PC-3 (cell line): Measurements from ENCODE around the gene RABGGTA. TPM values are rescaled to one million over a fixed set of nuclear protein-coding genes. Genes with fewer than 3 reads are reported as not detected.

ENCODE experiments used
- ATAC-seq: fragments of 200-7000 bp; cut with Tn5 transposase; 2 replicates; pipeline ENCODE4 v1.9.1; 2020; ENCODE audit warnings: mild to moderate bottlenecking, moderate library complexity
- BruUV-seq: library from RNA; stranded (reverse); fragments of 400-500 nt; replicated peaks from 2 replicates; lab custom pipeline; 2021; lab: Mats Ljungman, UMichigan
- CTCF ChIA-PET: fragments of 300-600 bp; sonication (Branson Sonifier 250); formaldehyde crosslinking; loops from one replicate; lab custom pipeline; 2022; ENCODE audit warnings: antibody characterized with exemption; lab: Charles Lee
- POLR2A ChIA-PET: fragments of 300-600 bp; sonication (Branson Sonifier 250); formaldehyde crosslinking; loops from one replicate; lab custom pipeline; 2022; ENCODE audit warnings: antibody characterized with exemption; ENCODE audit not compliant: unreplicated experiment; lab: Charles Lee
- DNase-seq: peaks from one replicate; pipeline ENCODE4 v3.0.0-alpha.2; 2015
- H2AFZ ChIP-seq: fragments of 300-600 bp; sonication (generic); 2 replicates; pipeline ENCODE4 v1.6.0; 2016; ENCODE audit warnings: antibody characterized with exemption, low read length
- H3F3A ChIP-seq: fragments of 300-600 bp; sonication (generic); one replicate; pipeline ENCODE4 v1.6.0; 2017; ENCODE audit warnings: antibody characterized with exemption, low read length, control low read depth, mild to moderate bottlenecking; ENCODE audit not compliant: unreplicated experiment
- H3K27ac ChIP-seq: fragments of 300-600 bp; sonication (generic); 2 replicates; pipeline ENCODE4 v1.5.1; 2016; ENCODE audit warnings: mild to moderate bottlenecking, low read length
- H3K27me3 ChIP-seq: fragments of 300-600 bp; sonication (generic); 2 replicates; pipeline ENCODE4 v1.6.1; 2016; ENCODE audit warnings: low read length, mixed read lengths
- H3K36me3 ChIP-seq: fragments of 300-600 bp; sonication (generic); 2 replicates; pipeline ENCODE4 v1.6.1; 2016; ENCODE audit warnings: low read depth, mixed run types, low read length, mixed read lengths
- H3K4me1 ChIP-seq: fragments of 300-600 bp; sonication (generic); 2 replicates; pipeline ENCODE4 v1.5.1; 2016; ENCODE audit warnings: low read length; ENCODE audit not compliant: insufficient read depth
- H3K4me2 ChIP-seq: fragments of 300-600 bp; sonication (generic); 2 replicates; pipeline ENCODE4 v1.6.0; 2016; ENCODE audit warnings: low read length
- H3K4me3 ChIP-seq: fragments of 300-600 bp; sonication (generic); 2 replicates; pipeline ENCODE4 v1.5.1; 2016; ENCODE audit warnings: mild to moderate bottlenecking, low read length, mixed read lengths
- H3K79me2 ChIP-seq: fragments of 300-600 bp; sonication (generic); 2 replicates; pipeline ENCODE4 v1.6.1; 2017; ENCODE audit warnings: low read length, mixed read lengths
- H3K9ac ChIP-seq: fragments of 300-600 bp; sonication (generic); 2 replicates; pipeline ENCODE4 v1.6.0; 2016; ENCODE audit warnings: mild to moderate bottlenecking, low read length
- H3K9me2 ChIP-seq: fragments of 300-600 bp; sonication (generic); replicated peaks from 2 replicates; pipeline ENCODE4 v1.6.1; 2016; ENCODE audit warnings: mixed run types, low read length, mixed read lengths
- H3K9me3 ChIP-seq: fragments of 300-600 bp; sonication (generic); 2 replicates; pipeline ENCODE4 v1.6.1; 2016; ENCODE audit warnings: low read length, mixed read lengths
- H4K20me1 ChIP-seq: fragments of 300-600 bp; sonication (generic); 2 replicates; pipeline ENCODE4 v1.6.1; 2016; ENCODE audit warnings: low read length, mixed read lengths
- CTCF ChIP-seq: fragments of 300-600 bp; sonication (generic); conservative IDR thresholded peaks from 2 replicates; pipeline ENCODE4 v1.5.1; 2017; ENCODE audit warnings: antibody characterized with exemption, low read depth, mild to moderate bottlenecking, low read length
- EZH2 ChIP-seq: fragments of 300-600 bp; sonication (generic); IDR thresholded peaks from one replicate; pipeline ENCODE4 v1.6.1; 2017; ENCODE audit warnings: antibody characterized with exemption, mild to moderate bottlenecking, low read length; ENCODE audit not compliant: unreplicated experiment
- EZH2phosphoT487 ChIP-seq: fragments of 300-600 bp; sonication (generic); IDR thresholded peaks from 2 replicates; pipeline ENCODE4 v1.6.1; 2018; ENCODE audit warnings: mild to moderate bottlenecking, antibody characterized with exemption, low read length, borderline replicate concordance
- intact Hi-C: fragments of 100-400 bp; cut with micrococcal nuclease; formaldehyde crosslinking; loops from 2 replicates; pipeline ENCODE4 v1.9.0; 2023
- total RNA-seq: library from RNA; depleted of rRNA; stranded (reverse); fragments of >200 nt; gene quantifications from 2 replicates; pipeline ENCODE4 v1.2.3, GENCODE V29; 2014

RABGGTA gene
- total RNA-seq, 1 experiment from 2014 or later, result 39.2 TPM

DNA sequence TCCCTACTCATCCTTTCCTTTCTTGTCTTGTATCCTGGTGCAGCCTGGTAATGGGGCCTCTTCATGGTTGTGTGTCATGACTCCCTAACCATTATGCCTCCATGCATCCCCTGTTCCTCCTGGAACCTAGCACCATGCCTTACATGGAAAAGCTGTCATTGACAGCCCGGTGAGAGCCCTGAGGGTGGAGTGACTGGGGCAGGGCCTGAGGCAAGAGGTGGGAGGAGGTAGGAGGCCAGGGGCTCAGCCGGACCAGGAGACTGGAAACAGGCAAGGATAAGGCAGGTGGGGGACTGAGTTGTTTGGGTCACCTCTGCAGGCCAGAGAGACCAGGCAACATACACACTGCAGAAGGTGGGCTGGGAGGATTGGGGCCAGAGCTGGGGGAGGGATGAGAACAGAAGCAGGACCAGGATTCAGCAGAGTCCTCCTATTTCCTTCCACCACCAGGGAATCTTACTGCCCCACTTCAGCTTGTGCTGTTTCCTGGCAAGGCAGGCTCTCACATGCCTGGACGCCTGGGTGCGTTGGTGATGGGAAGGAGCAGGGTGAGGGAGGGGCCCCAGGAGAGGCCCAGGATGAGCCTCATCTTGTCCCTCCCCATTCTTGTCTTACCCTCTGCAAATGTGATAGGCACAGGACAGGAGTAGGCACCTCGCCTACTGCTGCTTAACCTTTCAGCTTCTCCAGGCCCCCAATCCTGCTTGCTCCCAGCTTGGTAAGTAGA lies 38.3 kb upstream of the RABGGTA start, which contains the start of gene LTB4R2:
TSS of gene LTB4R2 (plus strand) at position 603 of the 727 bp plus-strand sequence. CDS start 525 bp downstream, outside the sequence.
- no peaks in the 10 kb centered on the region for H3K9me3 ChIP-seq
- ChIA-PET CTCF (no interaction called here), POLR2A (no interaction called here)
- H2AFZ ChIP-seq, result no peak within 1 kb of the TSS
- H3K4me3 ChIP-seq, result no peak within 1 kb of the TSS
- no peak within 1 kb of the TSS for H3K9ac ChIP-seq
- H3K27ac ChIP-seq, result no peak within 1 kb of the TSS
- BruUV-seq, result no TSS peak
- TF ChIP-seq CTCF, result no peak
- TF ChIP-seq EZH2, result no peak
- TF ChIP-seq EZH2phosphoT487, result no peak
- ATAC-seq (no peak), DNase-seq (no peak)
- peaks cover 25% of the 10 kb centered on the region; the same call in 1 of the 2 replicates for H3K36me3 ChIP-seq
- no peaks in the 10 kb centered on the region for H3K27me3 ChIP-seq
- H3K4me1 ChIP-seq, result peaks cover 9% of the 10 kb centered on the region
- no peaks in the 10 kb centered on the region for H3K9me2 ChIP-seq
- H3K79me2 ChIP-seq, result no peaks in the 10 kb centered on the region
- H3F3A ChIP-seq, result no peaks in the 10 kb centered on the region
- intact Hi-C loops, result no loop called here
- no peaks in the 10 kb centered on the region for H4K20me1 ChIP-seq
- no peak within 1 kb of the TSS for H3K4me2 ChIP-seq

DNA sequence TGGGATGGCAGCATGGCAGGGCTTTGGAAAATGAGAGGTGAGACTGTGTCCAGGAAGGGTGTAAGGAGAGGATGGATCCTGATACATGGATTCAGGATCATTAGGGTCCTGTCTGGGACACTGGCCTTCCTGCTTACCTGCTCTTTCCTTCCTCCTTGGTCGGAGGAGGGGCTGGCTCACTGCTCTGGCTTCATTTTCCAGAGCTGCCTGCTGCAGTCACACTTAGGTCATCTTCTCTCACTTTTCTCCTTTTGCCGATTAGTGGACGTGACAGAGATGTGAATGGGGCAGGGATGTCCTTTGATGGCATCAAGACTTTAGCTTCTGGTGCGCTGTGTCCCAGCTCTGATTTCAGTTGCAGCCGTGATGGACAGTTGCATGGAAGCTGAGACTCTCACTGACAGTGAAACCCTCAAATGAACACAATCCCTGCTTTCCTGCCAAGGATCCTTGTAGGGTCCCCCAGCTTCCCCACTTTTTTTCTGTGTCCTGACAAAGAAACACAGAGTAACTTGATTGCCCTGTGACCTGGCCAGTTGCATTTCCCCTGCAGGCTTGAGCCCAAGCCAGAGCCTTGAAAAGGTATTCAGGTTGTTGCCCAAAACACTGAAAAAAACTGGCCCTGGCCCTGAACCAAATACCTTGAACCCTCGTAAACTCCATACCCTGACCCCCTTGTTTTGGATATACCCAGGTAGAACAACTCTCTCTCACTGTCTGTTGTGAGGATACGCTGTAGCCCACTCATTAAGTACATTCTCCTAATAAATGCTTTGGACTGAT lies 37.1 kb upstream of the RABGGTA start:
- H4K20me1 ChIP-seq, result no peaks in the 10 kb centered on the region
- H3K9me3 ChIP-seq, result no peaks in the 10 kb centered on the region
- H3K4me3 ChIP-seq, result no peak overlapping the region
- no peak for TF ChIP-seq CTCF
- H3F3A ChIP-seq, result no peaks in the 10 kb centered on the region
- no peak for DNase-seq
- H3K4me1 ChIP-seq, result peaks cover 9% of the 10 kb centered on the region
- POLR2A ChIA-PET, result interaction anchor here (0.6 to 1.0 kb wide), 2 partner anchors 66 to 381 kb away, joined by 3 to 4 read pairs; partner anchors contain the start of gene TINF2
- CTCF ChIA-PET, result interaction anchor here (0.5 to 1.2 kb wide), 7 partner anchors 10 to 194 kb away, joined by 3 to 6 read pairs (median 4); partner anchors contain the start of genes DCAF11, MDP1, NRL and TINF2
- no TSS peak for BruUV-seq
- no peaks in the 10 kb centered on the region for H3K9me2 ChIP-seq
- H3K27ac ChIP-seq, result no peak overlapping the region
- no peak overlapping the region for H2AFZ ChIP-seq
- no peak for ATAC-seq
- peaks cover 37% of the 10 kb centered on the region for H3K36me3 ChIP-seq
- no peak overlapping the region for H3K9ac ChIP-seq
- intact Hi-C loops, result no loop called here
- H3K27me3 ChIP-seq, result no peaks in the 10 kb centered on the region
- H3K79me2 ChIP-seq, result no peaks in the 10 kb centered on the region
- H3K4me2 ChIP-seq, result no peak overlapping the region
